ENCODE measurements around the gene DOK6. TPM values are rescaled to one million over a fixed set of nuclear protein-coding genes. Genes with fewer than 3 reads are reported as not detected.
A peak's percentile ranks its signal among the peaks of the same experiment; 100 is the strongest.

Gene DOK6
- total RNA-seq, 1 experiment from 2014 or later = 0.18 TPM

GRCh38 chr18:69736730-69737129, 336.0 kb downstream of the DOK6 start:
- DNase-seq (ENCODE audit: low read depth) = no peak

GRCh38 chr18:69737851-69738250, 337.2 kb downstream of the DOK6 start:
- DNase-seq (ENCODE audit: low read depth) = no peak

- no peak for DNase-seq (ENCODE audit: low read depth)
Observed at GRCh38 chr18:69747388-69747787, 346.7 kb downstream of the DOK6 start.

GRCh38 chr18:69752737-69753380, 352.2 kb downstream of the DOK6 start:
- no peak for DNase-seq (ENCODE audit: low read depth)

- no peak for DNase-seq (ENCODE audit: low read depth)
Observed at GRCh38 chr18:69754108-69754507, 353.4 kb downstream of the DOK6 start.

GRCh38 chr18:69755041-69755440, 354.4 kb downstream of the DOK6 start:
- no peak for DNase-seq (ENCODE audit: low read depth)

- no peak for DNase-seq (ENCODE audit: low read depth)
Observed at GRCh38 chr18:69755856-69756496, 355.3 kb downstream of the DOK6 start.

- DNase-seq (ENCODE audit: low read depth) = no peak
Observed at GRCh38 chr18:69757733-69758132, 357.0 kb downstream of the DOK6 start.

- DNase-seq (ENCODE audit: low read depth) = peak; percentile 10
Observed at GRCh38 chr18:69758458-69758857, 357.8 kb downstream of the DOK6 start.

GRCh38 chr18:69759046-69759445, 358.4 kb downstream of the DOK6 start:
- DNase-seq (ENCODE audit: low read depth) = no peak

- no peak for DNase-seq (ENCODE audit: low read depth)
Observed at GRCh38 chr18:69763002-69763401, 362.3 kb downstream of the DOK6 start.

- no peak for DNase-seq (ENCODE audit: low read depth)
Observed at GRCh38 chr18:69763821-69764220, 363.1 kb downstream of the DOK6 start.

GRCh38 chr18:69770238-69770637, 369.6 kb downstream of the DOK6 start:
- DNase-seq (ENCODE audit: low read depth) = no peak

- DNase-seq (ENCODE audit: low read depth) = no peak
Observed at GRCh38 chr18:69774831-69775230, 374.1 kb downstream of the DOK6 start.

GRCh38 chr18:69777248-69777647, 376.6 kb downstream of the DOK6 start:
- no peak for DNase-seq (ENCODE audit: low read depth)

- DNase-seq (ENCODE audit: low read depth) = no peak
Observed at GRCh38 chr18:69778680-69779079, 378.0 kb downstream of the DOK6 start.

- DNase-seq (ENCODE audit: low read depth) = no peak
Observed at GRCh38 chr18:69780851-69781250, 380.2 kb downstream of the DOK6 start.

- DNase-seq (ENCODE audit: low read depth) = no peak
Observed at GRCh38 chr18:69784815-69785214, 384.1 kb downstream of the DOK6 start.

- no peak for DNase-seq (ENCODE audit: low read depth)
Observed at GRCh38 chr18:69785466-69785865, 384.8 kb downstream of the DOK6 start.

- no peak for DNase-seq (ENCODE audit: low read depth)
Observed at GRCh38 chr18:69786427-69786826, 385.7 kb downstream of the DOK6 start.

GRCh38 chr18:69787825-69788547, 387.3 kb downstream of the DOK6 start:
- peak; percentile 86 for DNase-seq (ENCODE audit: low read depth)

GRCh38 chr18:69789794-69790193, 389.1 kb downstream of the DOK6 start:
- DNase-seq (ENCODE audit: low read depth) = no peak

- no peak for DNase-seq (ENCODE audit: low read depth)
Observed at GRCh38 chr18:69790649-69791048, 390.0 kb downstream of the DOK6 start.
